Body of pancreas (tissue), 4 donors: ENCODE data around the gene RTCB.

Experiments used
- CTCF ChIP-seq, 7 experiments: fragments of 450-650 bp in 4 of 7; fragments of 200-600 bp in 3 of 7; sonication (generic) in 3 of 7; IDR thresholded peaks; one replicate each; pipeline ENCODE4 v1.5.1; 2016 to 2019; ENCODE audit warnings: antibody characterized with exemption in 7 of 7
- POLR2A ChIP-seq, 3 donors: fragments of 450-650 bp; IDR thresholded peaks; one replicate each; pipeline ENCODE4 v1.6.1; 2016; ENCODE audit warnings: antibody characterized with exemption in 3 of 3, mild to moderate bottlenecking in 2 of 3

GRCh38 chr22:32375678-32376450 lies 36.2 kb downstream of the RTCB start:
- TF ChIP-seq POLR2A (IDR thresholded peaks at IDR 0.05) = no peak
- no peak for TF ChIP-seq CTCF (IDR thresholded peaks at IDR 0.05)
